Right atrium auricular region (tissue), 2 donors: ENCODE results near the gene ASB11. TPM values are rescaled to one million over a fixed set of nuclear protein-coding genes. Genes with fewer than 3 reads are reported as not detected.

Experiments
- DNase-seq: peaks from one replicate; pipeline ENCODE4 v3.0.0-alpha.2; 2019; ENCODE audit warnings: low spot score
- H3K27ac ChIP-seq, 2 donors: fragments of 200-600 bp; sonication (generic); 1 replicate in 1 of 2; 2 replicates in 1 of 2; pipeline ENCODE4 v1.5.1; 2016 to 2019
- H3K27me3 ChIP-seq, 2 donors: fragments of 200-600 bp; sonication (generic); one replicate each; pipeline versions ENCODE4 v1.5.1 to v1.6.0; 2017 to 2019
- H3K36me3 ChIP-seq: fragments of 200-600 bp; sonication (generic); one replicate; pipeline ENCODE4 v1.5.1; 2016
- H3K4me1 ChIP-seq, 2 donors: fragments of 200-600 bp; sonication (generic); one replicate each; pipeline versions ENCODE4 v1.5.1 to v1.6.0; 2017 to 2019
- H3K4me3 ChIP-seq, 2 donors: fragments of 200-600 bp; sonication (generic); 1 replicate in 1 of 2; 2 replicates in 1 of 2; pipeline ENCODE4 v1.5.1; 2017 to 2019; ENCODE audit warnings: mild to moderate bottlenecking in 1 of 2, moderate library complexity in 1 of 2
- H3K9me3 ChIP-seq, 2 donors: fragments of 200-600 bp; sonication (generic); one replicate each; pipeline ENCODE4 v1.5.1; 2019
- CTCF ChIP-seq, 2 donors: fragments of 200-600 bp; sonication (generic); IDR thresholded peaks; one replicate each; pipeline ENCODE4 v1.5.1; 2019; ENCODE audit warnings: antibody characterized with exemption in 2 of 2
- total RNA-seq, 2 donors: library from RNA; depleted of rRNA; stranded (reverse); fragments of >200 nt; gene quantifications; one replicate each; pipeline ENCODE4 v1.1.0, GENCODE V29; 2016

The ASB11 gene
- total RNA-seq, 2 donors from 2014 or later, result 57.1 to 137 TPM

- Histone ChIP-seq H3K27me3 (no peaks in the 10 kb centered on the region), H3K4me3 (no peak overlapping the region), H3K27ac (no peak overlapping the region), H3K36me3 (no peaks in the 10 kb centered on the region), H3K4me1 (no peaks in the 10 kb centered on the region), H3K9me3 (no peaks in the 10 kb centered on the region)
- no peak for DNase-seq
- peak; percentile 40 to 67 for TF ChIP-seq CTCF (IDR thresholded peaks at IDR 0.05)
Observed at GRCh38 chrX:15349046-15349445, 33.6 kb upstream of the ASB11 start.

DNA sequence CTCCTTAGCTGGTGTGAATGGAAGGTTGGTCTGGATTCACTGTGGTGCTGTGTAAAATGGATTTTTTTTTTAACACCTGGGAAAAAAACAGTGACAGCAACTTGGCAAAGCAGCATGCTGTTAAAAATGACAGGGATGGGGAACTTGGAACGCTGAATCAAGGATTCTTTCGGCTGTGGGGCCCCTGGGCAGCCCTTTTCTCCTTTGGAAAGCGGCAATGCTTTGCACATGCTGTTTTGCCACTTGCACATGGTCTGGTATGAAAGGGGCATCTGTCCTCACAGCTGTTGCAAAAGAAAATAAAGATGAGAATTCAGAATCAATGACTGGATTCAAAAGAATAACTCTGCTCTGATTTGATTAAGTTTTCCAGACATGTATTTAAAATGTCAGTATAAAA lies 30.5 kb upstream of the ASB11 start:
- no peaks in the 10 kb centered on the region for H3K9me3 ChIP-seq
- H3K27ac ChIP-seq, result no peak overlapping the region
- TF ChIP-seq CTCF (IDR thresholded peaks at IDR 0.05), result no peak
- no peak overlapping the region for H3K4me3 ChIP-seq
- H3K4me1 ChIP-seq, result no peaks in the 10 kb centered on the region
- H3K27me3 ChIP-seq, result no peaks in the 10 kb centered on the region
- DNase-seq, result no peak
- H3K36me3 ChIP-seq, result no peaks in the 10 kb centered on the region

- DNase-seq, result no peak
- H3K4me3 ChIP-seq, result no peak overlapping the region
- H3K27ac ChIP-seq, result no peak overlapping the region
- no peak for TF ChIP-seq CTCF (IDR thresholded peaks at IDR 0.05)
- no peaks in the 10 kb centered on the region for H3K27me3 ChIP-seq
- H3K9me3 ChIP-seq, result no peaks in the 10 kb centered on the region
- no peaks in the 10 kb centered on the region for H3K4me1 ChIP-seq
- H3K36me3 ChIP-seq, result no peaks in the 10 kb centered on the region
Observed at GRCh38 chrX:15344106-15344505, 28.7 kb upstream of the ASB11 start.

GRCh38 chrX:15343075-15343476 lies 27.6 kb upstream of the ASB11 start:
- Histone ChIP-seq H3K9me3 (no peaks in the 10 kb centered on the region), H3K4me3 (no peak overlapping the region), H3K36me3 (no peaks in the 10 kb centered on the region), H3K27me3 (no peaks in the 10 kb centered on the region), H3K4me1 (no peaks in the 10 kb centered on the region), H3K27ac (no peak overlapping the region)
- DNase-seq, result no peak
- no peak for TF ChIP-seq CTCF (IDR thresholded peaks at IDR 0.05)

- Histone ChIP-seq H3K36me3 (no peaks in the 10 kb centered on the region), H3K4me3 (no peak overlapping the region), H3K4me1 (no peaks in the 10 kb centered on the region), H3K27me3 (no peaks in the 10 kb centered on the region), H3K27ac (no peak overlapping the region), H3K9me3 (no peaks in the 10 kb centered on the region)
- DNase-seq, result no peak
- no peak for TF ChIP-seq CTCF (IDR thresholded peaks at IDR 0.05)
Observed at GRCh38 chrX:15340867-15341266, 25.4 kb upstream of the ASB11 start.

- no peaks in the 10 kb centered on the region for H3K36me3 ChIP-seq
- H3K4me3 ChIP-seq, result peak overlapping the region; percentile 24 to 71
- H3K27me3 ChIP-seq, result no peaks in the 10 kb centered on the region
- no peak for DNase-seq
- peak overlapping the region; percentile 43 to 72 for H3K27ac ChIP-seq
- no peak for TF ChIP-seq CTCF (IDR thresholded peaks at IDR 0.05)
- peaks cover 0 to 5% of the 10 kb centered on the region in 2 donors for H3K4me1 ChIP-seq
- no peaks in the 10 kb centered on the region for H3K9me3 ChIP-seq
Observed at GRCh38 chrX:15336023-15336413, 20.6 kb upstream of the ASB11 start.
